HEK293 (cell line): ENCODE measurements around the gene FSIP1.

Source experiments
- CTCF ChIA-PET: fragments of 350-600 bp; formaldehyde crosslinking; extraction: SDS; loops from one replicate; lab custom pipeline; 2021; ENCODE audit warnings: antibody characterized with exemption; lab: Yijun Ruan, JAX
- POLR2A ChIA-PET: fragments of 300-600 bp; formaldehyde crosslinking; extraction: SDS; loops from one replicate; lab custom pipeline; 2020; ENCODE audit warnings: antibody characterized with exemption, inconsistent platforms; lab: Yijun Ruan, JAX
- H3K27ac ChIP-seq: fragments of 200-500 bp; sonication (Bioruptor generic); 2 replicates; pipeline ENCODE4 v1.5.1; 2014; ENCODE audit warnings: low read depth, low read length, control low read depth, inconsistent platforms; ENCODE audit errors: extremely low read depth
- H3K36me3 ChIP-seq, 2 experiments: fragments of 200-500 bp in 1 of 2; sonication (Bioruptor generic) in 1 of 2; 1 replicate in 1 of 2; 2 replicates in 1 of 2; pipeline ENCODE4 v1.5.1; 2014 to 2017; ENCODE audit warnings: inconsistent platforms in 2 of 2, low read length in 2 of 2; ENCODE audit not compliant: control insufficient read depth in 2 of 2, insufficient read depth in 1 of 2
- H3K4me1 ChIP-seq: fragments of 200-500 bp; sonication (Bioruptor generic); 2 replicates; pipeline ENCODE4 v1.5.1; 2014; ENCODE audit warnings: mild to moderate bottlenecking, low read length, inconsistent platforms; ENCODE audit not compliant: control insufficient read depth, insufficient read depth
- H3K4me3 ChIP-seq: 2 replicates; pipeline ENCODE4 v1.5.1; 2011; ENCODE audit warnings: low read depth, mild to moderate bottlenecking, control low read depth, low read length, moderate library complexity
- H3K9me3 ChIP-seq: fragments of 200-500 bp; sonication (Bioruptor generic); 2 replicates; pipeline ENCODE4 v1.5.1; 2014; ENCODE audit warnings: low read depth, low read length, inconsistent platforms; ENCODE audit not compliant: control insufficient read depth, insufficient read depth
- ATF2 ChIP-seq: fragments of 450-650 bp; formaldehyde crosslinking; IDR thresholded peaks from 2 replicates; pipeline ENCODE4 v1.5.1; 2016; ENCODE audit warnings: missing biosample characterization, missing genetic modification characterization, low read depth
- KLF8 ChIP-seq: fragments of 450-650 bp; formaldehyde crosslinking; IDR thresholded peaks from 2 replicates; pipeline ENCODE4 v1.5.1; 2016; ENCODE audit warnings: missing biosample characterization, missing genetic modification characterization
- PRDM6 ChIP-seq: fragments of 450-650 bp; formaldehyde crosslinking; IDR thresholded peaks from 2 replicates; pipeline ENCODE4 v1.5.1; 2017; ENCODE audit warnings: missing biosample characterization, missing genetic modification characterization
- REST ChIP-seq: fragments of 450-650 bp; formaldehyde crosslinking; IDR thresholded peaks from 2 replicates; pipeline ENCODE4 v1.5.1; 2016; ENCODE audit warnings: missing biosample characterization, missing genetic modification characterization
- ZBTB17 ChIP-seq: fragments of 450-650 bp; formaldehyde crosslinking; IDR thresholded peaks from 2 replicates; pipeline ENCODE4 v1.5.1; 2016; ENCODE audit warnings: missing biosample characterization, missing genetic modification characterization
- ZNF132 ChIP-seq: fragments of 450-650 bp; formaldehyde crosslinking; IDR thresholded peaks from 2 replicates; pipeline ENCODE4 v1.5.1; 2017; ENCODE audit warnings: missing biosample characterization, missing genetic modification characterization, borderline replicate concordance
- ZNF138 ChIP-seq: fragments of 450-650 bp; formaldehyde crosslinking; IDR thresholded peaks from 2 replicates; pipeline ENCODE4 v1.5.1; 2016; ENCODE audit warnings: missing biosample characterization, missing genetic modification characterization, borderline replicate concordance
- ZNF221 ChIP-seq: fragments of 450-650 bp; formaldehyde crosslinking; IDR thresholded peaks from 2 replicates; pipeline ENCODE4 v1.5.1; 2017; ENCODE audit warnings: missing biosample characterization, missing genetic modification characterization, borderline replicate concordance
- ZNF280D ChIP-seq: fragments of 450-650 bp; formaldehyde crosslinking; IDR thresholded peaks from 2 replicates; pipeline ENCODE4 v1.5.1; 2016; ENCODE audit warnings: missing biosample characterization, missing genetic modification characterization
- ZNF292 ChIP-seq: fragments of 450-650 bp; formaldehyde crosslinking; IDR thresholded peaks from 2 replicates; pipeline ENCODE4 v1.5.1; 2016; ENCODE audit warnings: low read depth, missing biosample characterization, missing genetic modification characterization, borderline replicate concordance
- ZNF366 ChIP-seq: fragments of 450-650 bp; formaldehyde crosslinking; conservative IDR thresholded peaks from 2 replicates; pipeline ENCODE4 v1.5.1; 2016; ENCODE audit warnings: missing biosample characterization, missing genetic modification characterization
- ZNF433 ChIP-seq: fragments of 450-650 bp; formaldehyde crosslinking; IDR thresholded peaks from 2 replicates; pipeline ENCODE4 v1.5.1; 2016; ENCODE audit warnings: missing biosample characterization, missing genetic modification characterization, low read depth
- ZNF529 ChIP-seq: fragments of 450-650 bp; formaldehyde crosslinking; IDR thresholded peaks from 2 replicates; pipeline ENCODE4 v1.5.1; 2017; ENCODE audit warnings: missing genetic modification characterization, missing biosample characterization; ENCODE audit not compliant: insufficient replicate concordance
- ZNF555 ChIP-seq: fragments of 450-650 bp; formaldehyde crosslinking; conservative IDR thresholded peaks from 2 replicates; pipeline ENCODE4 v1.5.1; 2017; ENCODE audit warnings: missing biosample characterization, mild to moderate bottlenecking, missing genetic modification characterization, inconsistent platforms
- ZNF561 ChIP-seq: fragments of 450-650 bp; IDR thresholded peaks from 2 replicates; pipeline ENCODE4 v1.5.1; 2018; ENCODE audit warnings: missing biosample characterization, missing genetic modification characterization, borderline replicate concordance
- ZNF600 ChIP-seq: fragments of 450-650 bp; formaldehyde crosslinking; IDR thresholded peaks from 2 replicates; pipeline ENCODE4 v1.5.1; 2016; ENCODE audit warnings: missing biosample characterization, missing genetic modification characterization

The FSIP1 gene

GRCh38 chr15:39629906-39630305 is 152.7 kb downstream of the FSIP1 start (continued):
- TF ChIP-seq REST: no peak
- TF ChIP-seq ZNF132 (tag by site-specific recombination): no peak
- no peak for TF ChIP-seq ZBTB17 (tag by site-specific recombination)

GRCh38 chr15:39629371-39629770 is 153.3 kb downstream of the FSIP1 start:
- no peaks in the 10 kb centered on the region for H3K4me1 ChIP-seq
- TF ChIP-seq PRDM6 (tag by site-specific recombination) (no peak), ZNF292 (tag by site-specific recombination) (no peak), ATF2 (tag by site-specific recombination) (no peak), ZNF561 (no peak), ZNF221 (tag by site-specific recombination) (no peak), ZNF280D (no peak), KLF8 (no peak), ZNF555 (no peak), ZNF138 (tag by site-specific recombination) (no peak), ZNF366 (tag by site-specific recombination) (no peak), ZNF433 (tag by site-specific recombination) (no peak), ZNF600 (tag by site-specific recombination) (no peak), ZNF529 (tag by site-specific recombination) (no peak)
- no peaks in the 10 kb centered on the region for H3K9me3 ChIP-seq
- no peaks in the 10 kb centered on the region for H3K36me3 ChIP-seq
- no peak overlapping the region for H3K27ac ChIP-seq
- ChIA-PET POLR2A (no interaction called here), CTCF (no interaction called here)
- no peak overlapping the region for H3K4me3 ChIP-seq
